GM18517 (cell line): Measurements from ENCODE around the gene CALML5.

Experiments used
- ATAC-seq: cut with Tn5 transposase; IDR thresholded peaks from one replicate; pipeline ENCODE4 v1.9.1; 2021; ENCODE audit warnings: mild to moderate bottlenecking, moderate library complexity; ENCODE audit not compliant: unreplicated experiment

CALML5 gene

GRCh38 chr10:5534051-5534821 is 34.9 kb upstream of the CALML5 start:
- no peak for ATAC-seq

DNA sequence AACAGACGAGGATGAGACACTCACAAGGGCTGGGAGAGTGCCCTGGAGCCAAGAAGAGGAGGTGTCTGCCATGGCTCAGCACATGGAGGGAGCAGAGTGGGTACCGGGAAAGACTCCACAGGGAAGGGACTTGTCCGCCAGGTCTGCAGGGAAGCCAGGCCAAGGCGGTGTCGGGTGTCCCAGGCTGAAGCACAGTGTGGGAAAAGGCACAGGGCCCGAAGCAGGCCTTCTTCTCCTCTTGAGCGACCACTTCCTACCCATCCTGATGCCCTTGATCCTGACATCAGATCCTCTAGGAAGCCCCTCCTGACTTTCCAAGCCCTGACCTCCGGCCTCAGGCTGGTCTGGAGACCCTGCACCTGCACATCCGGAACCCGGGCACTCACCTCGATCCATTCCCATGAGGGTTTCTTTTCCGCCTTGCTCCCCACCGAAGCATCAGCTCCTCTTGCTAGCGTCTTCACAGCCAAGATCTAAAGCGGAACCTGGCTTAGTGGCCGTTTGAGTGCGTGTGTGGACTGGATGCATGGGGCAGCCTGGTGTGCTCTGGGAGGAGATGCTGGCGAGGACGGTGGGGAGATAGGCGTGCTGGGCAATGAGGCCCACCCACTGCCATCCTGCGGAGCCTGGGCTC is 33.8 kb upstream of the CALML5 start:
- no peak for ATAC-seq

DNA sequence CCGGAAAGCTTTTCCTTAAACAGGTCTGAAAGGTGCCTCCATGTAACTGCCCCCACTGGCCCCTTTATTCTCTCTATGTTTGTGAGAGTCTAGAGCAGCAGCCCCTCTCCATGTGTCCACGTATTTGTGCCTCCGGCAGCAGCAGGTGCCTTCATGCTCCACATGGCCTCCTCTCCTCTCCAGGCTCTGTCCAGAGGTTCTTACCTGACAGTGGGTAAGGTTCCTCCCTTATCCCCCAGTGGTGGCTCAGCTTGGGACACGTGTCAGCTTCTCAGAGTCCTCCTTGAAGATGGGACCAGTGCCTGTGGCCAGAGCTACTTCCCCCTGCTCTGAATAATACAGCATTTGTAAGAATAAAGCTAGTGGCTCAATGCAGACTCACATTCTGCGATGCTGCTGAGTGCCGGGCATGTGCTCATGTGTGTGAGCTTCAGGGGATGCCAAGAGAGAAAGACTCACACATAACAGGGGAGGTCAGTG is 33.3 kb upstream of the CALML5 start:
- ATAC-seq, result no peak

DNA sequence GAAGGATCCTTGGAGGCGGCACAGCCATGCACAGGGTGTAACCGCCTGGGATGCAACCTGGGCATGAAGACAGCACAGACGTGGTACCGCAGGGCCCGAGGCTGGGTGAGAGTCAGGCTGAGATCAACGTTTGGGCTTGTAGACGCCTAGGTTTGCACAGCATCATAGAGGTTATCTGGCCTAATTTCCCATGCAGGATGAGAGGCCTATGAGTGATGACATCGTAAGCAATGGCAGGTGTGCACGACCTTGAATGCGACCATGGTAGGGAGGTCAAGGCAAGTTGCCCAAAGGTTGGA is 32.9 kb upstream of the CALML5 start:
- no peak for ATAC-seq

DNA sequence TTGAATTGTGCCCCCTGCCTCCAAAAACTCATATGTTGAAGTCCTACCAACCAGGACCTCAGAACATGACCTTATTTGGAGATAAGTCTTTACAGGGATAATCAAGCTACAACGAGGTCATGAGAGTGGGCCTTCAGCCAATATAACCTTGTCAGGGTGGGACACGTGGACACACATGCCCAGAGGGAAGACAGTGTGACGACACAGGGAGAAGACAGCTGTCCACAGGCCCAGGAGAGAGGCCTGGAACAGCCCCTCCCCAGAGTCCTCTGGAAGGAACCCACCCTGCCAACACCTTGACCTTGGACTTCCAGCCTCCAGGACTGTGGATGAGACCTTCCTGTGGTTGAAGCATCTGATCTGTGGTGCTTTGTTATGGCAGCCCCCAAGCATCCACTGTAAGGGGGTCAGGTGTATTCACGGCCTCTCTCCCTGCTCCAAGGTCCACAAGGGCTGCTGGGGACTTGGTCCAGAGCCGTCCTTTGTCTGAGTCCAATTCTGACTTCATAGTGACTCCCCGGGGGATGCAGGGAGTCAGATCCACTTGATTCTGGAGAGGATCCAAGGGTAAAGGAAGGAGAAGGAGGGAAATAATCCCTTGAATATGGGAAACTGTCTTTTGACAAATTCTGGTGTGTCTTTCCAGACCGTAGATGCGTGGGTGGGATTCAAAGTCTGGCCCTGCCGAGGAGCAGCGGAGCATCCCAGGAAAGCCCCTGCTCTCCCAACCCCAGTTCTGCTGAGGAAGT is 32.4 kb upstream of the CALML5 start:
- ATAC-seq, result no peak

DNA sequence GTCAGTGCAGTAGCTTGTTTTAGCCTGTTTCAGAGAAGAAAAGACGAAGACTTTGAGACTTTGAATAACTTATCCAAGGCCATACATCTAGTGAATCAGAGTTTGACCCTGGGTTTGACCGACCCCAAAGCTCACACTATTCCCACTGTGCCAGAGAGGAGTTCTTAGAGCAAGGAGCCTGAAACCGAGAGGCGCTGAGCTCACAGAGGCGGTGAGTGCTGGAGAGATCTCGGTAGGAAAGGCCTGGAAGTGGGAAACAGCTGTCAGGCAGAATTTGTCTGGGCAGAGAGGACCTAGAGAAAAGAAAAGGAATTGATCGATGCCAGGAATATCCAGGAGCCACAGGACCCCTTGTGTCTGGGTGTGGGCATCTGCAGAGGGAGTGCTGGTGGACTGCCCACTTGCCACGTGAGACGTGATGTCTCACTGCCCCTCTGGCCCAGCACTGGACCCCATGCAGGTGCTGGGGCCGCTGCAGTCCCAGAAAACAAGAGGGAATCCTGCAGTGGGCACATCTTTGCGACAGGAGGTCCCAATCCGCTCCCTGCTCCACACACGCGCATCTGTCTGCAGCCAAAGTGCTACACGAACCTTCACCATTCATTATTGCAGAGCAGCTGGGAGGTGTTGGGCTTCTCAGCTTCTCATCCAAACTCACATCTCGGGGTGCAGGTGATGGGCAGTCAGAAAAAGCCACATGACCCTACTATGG is 31.6 kb upstream of the CALML5 start:
- ATAC-seq, result no peak

DNA sequence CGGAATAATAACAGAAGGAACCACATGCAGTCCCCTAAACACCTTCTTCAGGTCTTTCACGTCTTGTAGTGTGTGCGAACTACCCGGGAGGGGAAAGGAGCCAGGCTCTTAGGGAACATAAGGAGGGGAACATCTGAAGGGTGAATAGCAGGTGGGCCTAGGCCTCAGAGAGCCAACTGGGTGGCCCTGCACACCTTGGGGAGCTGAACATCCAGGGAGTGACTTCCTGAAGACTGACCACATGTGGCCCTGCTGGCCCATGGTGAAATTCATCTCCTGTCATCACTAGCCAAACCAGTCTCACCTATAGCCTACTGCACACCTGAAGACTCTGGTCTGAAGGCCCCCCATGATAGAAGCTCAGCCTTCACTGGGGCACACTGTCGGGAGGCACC is 31.0 kb upstream of the CALML5 start:
- no peak for ATAC-seq

GRCh38 chr10:5529702-5530411 is 30.5 kb upstream of the CALML5 start:
- no peak for ATAC-seq

DNA sequence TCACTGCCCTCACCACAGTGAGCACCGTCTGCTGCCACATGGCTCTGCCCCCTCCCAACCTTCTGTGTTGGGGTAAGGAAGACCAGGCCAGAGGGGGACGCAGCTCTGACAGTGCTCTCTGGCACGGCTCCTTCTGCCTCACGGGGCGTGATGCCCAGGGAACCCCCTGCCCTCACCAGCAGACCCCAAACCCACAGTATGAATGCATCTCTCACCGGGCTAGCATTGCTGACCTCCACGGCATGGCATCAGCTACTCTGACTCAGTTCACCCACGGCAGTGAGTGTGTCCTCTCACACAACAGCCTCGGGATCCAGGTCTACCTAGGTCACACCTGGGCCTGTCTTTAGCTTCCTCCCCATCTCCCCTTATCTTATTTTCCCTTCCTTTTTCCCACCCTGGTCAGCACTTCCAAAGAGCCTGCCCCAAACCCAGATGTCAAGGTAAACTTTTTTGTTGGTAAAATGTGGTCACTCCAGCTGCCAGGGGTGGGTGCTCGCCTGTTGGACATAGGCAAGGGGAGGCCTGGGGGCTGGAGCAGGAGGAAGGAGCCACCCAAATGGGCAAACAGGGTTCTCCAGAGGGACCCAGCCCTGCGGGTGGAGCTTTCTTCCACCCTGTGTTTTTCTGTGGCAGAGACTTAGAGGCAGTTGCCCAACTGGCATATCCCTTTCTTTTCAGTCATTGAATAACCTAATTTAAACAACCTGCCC is 29.8 kb upstream of the CALML5 start:
- no peak for ATAC-seq

DNA sequence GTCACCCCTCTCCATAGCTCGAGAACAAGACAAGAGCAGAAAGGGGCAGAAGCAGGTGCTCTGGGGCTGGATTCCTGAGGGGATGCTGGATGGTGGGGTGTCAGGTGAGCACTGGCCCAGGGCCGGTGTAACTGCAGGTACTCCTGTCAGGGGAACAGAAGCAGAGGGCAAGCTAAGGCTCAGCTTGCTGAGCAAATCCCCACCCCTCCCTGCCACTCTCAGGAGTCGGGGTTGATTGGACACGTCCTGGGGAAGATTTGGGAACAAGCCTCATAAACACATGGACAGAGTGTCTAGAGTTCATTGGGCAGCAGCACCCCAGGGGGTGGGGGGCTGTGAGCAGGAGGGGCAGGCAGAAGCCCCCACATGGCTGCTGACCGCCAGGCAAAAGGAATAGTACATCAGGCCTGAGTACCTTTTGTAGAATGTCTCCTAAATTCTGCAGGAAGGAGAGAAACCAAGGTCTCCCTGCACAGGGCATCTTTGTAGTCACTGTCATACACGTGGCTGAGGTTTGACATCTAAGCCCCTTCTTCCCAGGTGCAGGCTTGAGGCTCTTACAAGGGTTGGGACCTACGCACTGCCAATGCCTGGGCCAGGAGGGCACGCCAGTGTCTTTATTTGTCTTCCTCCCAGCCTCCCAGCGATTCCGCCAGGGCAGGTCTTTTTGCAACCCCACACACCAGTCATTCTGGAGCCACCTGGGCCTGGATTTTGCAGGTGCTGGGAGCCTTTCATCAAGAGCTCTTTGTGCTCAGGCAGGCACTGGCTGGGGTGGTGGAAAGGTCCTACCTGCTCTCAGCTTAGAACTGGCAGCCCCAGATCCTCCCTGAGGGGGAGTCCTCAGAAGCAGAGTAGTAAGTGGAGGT is 28.2 kb upstream of the CALML5 start:
- ATAC-seq, result no peak

GRCh38 chr10:5526691-5527331 is 27.4 kb upstream of the CALML5 start:
- no peak for ATAC-seq

- ATAC-seq, result no peak
Measured at GRCh38 chr10:5525561-5526341, 26.4 kb upstream of the CALML5 start.

DNA sequence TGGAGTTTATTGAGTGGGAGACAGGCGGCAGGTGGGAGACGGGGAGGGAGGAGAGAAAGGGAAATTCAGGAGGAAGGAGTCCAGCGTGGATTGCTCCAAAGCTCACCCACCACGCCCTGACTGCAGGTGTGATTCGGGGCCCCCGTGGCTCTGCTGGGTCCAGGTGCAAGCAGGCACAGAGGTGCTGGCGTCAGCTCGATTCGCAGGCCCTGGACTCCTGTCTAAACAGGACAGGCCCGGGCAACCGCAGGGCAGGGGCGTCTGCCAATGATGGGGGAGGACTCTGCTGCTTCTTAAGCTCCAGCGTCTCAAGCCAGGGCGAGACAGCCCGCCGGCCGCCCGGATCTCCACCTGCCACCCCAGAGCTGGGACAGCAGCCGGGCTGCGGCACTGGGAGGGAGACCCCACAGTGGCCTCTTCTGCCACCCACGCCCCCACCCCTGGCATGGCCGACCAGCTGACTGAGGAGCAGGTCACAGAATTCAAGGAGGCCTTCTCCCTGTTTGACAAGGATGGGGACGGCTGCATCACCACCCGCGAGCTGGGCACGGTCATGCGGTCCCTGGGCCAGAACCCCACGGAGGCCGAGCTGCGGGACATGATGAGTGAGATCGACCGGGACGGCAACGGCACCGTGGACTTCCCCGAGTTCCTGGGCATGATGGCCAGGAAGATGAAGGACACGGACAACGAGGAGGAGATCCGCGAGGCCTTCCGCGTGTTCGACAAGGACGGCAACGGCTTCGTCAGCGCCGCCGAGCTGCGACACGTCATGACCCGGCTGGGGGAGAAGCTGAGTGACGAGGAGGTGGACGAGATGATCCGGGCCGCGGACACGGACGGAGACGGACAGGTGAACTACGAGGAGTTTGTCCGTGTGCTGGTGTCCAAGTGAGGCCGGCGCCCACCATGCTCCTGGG is 25.5 kb upstream of the CALML5 start, which contains the start of gene CALML3:
TSS of gene CALML3 (plus strand) at position 321 of the 920 bp plus-strand sequence. CDS start at position 446, 125 bp downstream.
- ATAC-seq, result no peak

DNA sequence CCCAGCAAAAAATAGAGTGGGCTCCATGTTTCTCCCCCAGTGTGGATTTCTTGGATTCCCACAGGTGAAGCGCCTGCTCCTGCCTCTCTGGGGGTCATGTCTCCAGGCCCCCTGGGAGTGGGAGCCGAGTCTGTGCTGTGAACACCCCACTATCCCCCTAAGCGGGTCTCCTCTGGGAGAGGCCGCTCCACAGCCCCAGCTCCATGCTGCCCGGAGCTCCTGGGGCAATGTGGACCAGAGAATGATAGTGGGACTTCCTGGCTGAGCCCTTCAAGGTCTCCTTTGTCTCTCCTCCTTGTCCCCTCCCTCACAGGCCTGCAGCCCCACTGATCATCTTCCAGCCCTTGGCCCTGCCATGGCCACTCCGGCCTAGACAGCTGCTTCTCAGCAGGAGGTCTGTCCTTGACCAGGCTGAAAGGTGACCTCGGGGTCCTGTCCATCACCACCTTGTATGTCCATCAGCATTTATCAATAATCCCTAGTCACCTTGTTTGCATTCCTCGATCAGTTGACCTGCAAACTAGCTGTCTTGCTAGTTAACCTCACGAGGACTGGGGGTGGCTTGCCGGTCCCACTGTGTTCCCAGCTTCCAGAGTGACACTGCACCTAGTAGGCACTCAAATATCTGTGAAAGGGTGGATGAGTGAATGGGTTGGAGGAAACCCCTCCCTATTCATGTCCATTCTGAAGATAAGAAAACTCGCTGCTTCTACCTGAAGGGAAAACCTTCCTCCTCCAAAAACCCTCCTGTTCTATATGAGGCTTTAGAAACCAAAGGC is 24.6 kb upstream of the CALML5 start:
- ATAC-seq, result no peak

DNA sequence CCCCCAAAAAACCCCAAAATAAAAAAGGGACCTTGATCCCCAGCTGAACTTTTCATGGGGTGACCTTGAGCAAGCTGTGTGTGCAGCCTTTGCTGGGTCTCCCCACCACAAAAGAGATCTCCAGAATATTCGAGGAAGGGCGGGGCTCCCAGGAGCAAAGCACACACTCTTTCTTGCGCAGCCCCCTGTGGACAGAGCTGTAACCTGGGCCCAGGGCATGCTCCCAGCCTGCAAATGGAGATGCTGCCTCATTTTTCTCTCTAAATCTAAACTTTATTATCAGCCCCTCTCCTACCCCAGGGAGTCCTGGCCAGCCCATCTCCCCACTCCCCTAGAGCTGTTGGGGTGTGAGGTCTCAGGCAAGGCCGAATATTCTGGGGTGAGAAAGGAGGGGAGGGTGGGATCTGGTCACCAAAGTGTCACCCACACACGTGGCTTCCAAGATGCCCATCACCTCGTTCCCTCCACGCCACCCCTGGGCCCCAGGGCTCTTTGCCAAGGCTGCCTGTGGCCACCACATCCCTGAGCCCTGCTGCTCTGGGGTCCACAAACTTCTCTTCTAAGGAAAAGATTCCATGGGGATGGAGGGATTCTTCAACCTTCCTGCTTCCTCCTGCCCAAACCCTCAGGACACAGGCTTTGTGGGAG is 23.7 kb upstream of the CALML5 start:
- no peak for ATAC-seq
